Suprapubic skin (tissue), 4 donors: ENCODE data around the gene JUNB. TPM values are rescaled to one million over a fixed set of nuclear protein-coding genes. Genes with fewer than 3 reads are reported as not detected.

Experiments
- DNase-seq, 2 donors: peaks; one replicate each; pipeline ENCODE4 v3.0.0-alpha.2; 2019; ENCODE audit warnings: low spot score in 2 of 2
- H3K27ac ChIP-seq: fragments of 200-600 bp; sonication (generic); one replicate; pipeline ENCODE4 v1.5.1; 2019
- H3K27me3 ChIP-seq: fragments of 200-600 bp; sonication (generic); one replicate; pipeline ENCODE4 v1.5.1; 2019
- H3K36me3 ChIP-seq: fragments of 200-600 bp; sonication (generic); one replicate; pipeline ENCODE4 v1.5.1; 2019
- H3K4me1 ChIP-seq: fragments of 200-600 bp; sonication (generic); one replicate; pipeline ENCODE4 v1.5.1; 2019
- H3K4me3 ChIP-seq: fragments of 200-600 bp; sonication (generic); one replicate; pipeline ENCODE4 v1.5.1; 2019; ENCODE audit warnings: mild to moderate bottlenecking
- H3K9me3 ChIP-seq: fragments of 200-600 bp; sonication (generic); one replicate; pipeline ENCODE4 v1.5.1; 2019
- EP300 ChIP-seq: sonication (generic); formaldehyde crosslinking; IDR thresholded peaks from one replicate; pipeline ENCODE4 v1.6.1; 2017; ENCODE audit warnings: antibody characterized with exemption
- POLR2A ChIP-seq, 2 donors: fragments of 450-650 bp; IDR thresholded peaks; one replicate each; pipeline ENCODE4 v1.6.1; 2017; ENCODE audit warnings: antibody characterized with exemption in 2 of 2, mild to moderate bottlenecking in 2 of 2, moderate library complexity in 2 of 2
- POLR2AphosphoS5 ChIP-seq, 3 donors: sonication (generic); formaldehyde crosslinking; IDR thresholded peaks; one replicate each; pipeline ENCODE4 v1.6.1; 2017; ENCODE audit warnings: antibody characterized with exemption in 3 of 3
- WGBS: methylation state at CpG from one replicate; pipeline ENCODE4 v1.1.5; 2018; 5-methylcytosine and 5-hydroxymethylcytosine counted together
- total RNA-seq, 4 donors: library from RNA; depleted of rRNA; stranded (reverse); fragments of >200 nt; gene quantifications; one replicate each; pipeline ENCODE4 v1.1.0, GENCODE V29; 2016
- TF ChIP-seq, protein P1 (sequence below), 2 donors: fragments of 200-600 bp in 1 of 2; fragments of 450-650 bp in 1 of 2; sonication (generic) in 1 of 2; IDR thresholded peaks; one replicate each; pipeline ENCODE4 v1.5.1; 2016 to 2019; ENCODE audit warnings: antibody characterized with exemption in 2 of 2, mild to moderate bottlenecking in 1 of 2, moderate library complexity in 1 of 2

JUNB gene
- total RNA-seq, 4 donors from 2014 or later, result 687 to 2,027 (median 1,088) TPM

DNA sequence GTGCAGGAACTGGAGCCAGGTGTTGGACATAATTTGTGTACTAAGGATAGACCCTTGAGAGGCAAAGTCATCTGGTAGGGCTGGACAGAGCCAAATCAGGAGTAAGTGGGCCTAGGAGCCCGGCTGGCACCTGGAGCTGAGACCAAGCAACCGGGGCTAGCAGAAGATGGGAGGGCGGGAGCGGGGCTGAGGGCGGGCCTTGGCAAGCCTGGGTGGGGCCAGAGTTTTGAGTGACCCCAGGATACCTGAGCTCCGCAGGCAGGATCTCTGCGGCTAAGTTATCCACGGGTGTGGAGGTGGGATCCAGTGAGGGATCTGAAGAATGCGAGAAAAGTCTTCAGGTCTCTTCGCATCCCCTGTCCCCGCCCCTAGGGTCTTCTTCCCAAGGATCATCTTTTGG is 24.1 kb upstream of the JUNB start:
- Histone ChIP-seq H3K4me1 (peaks cover 3% of the 10 kb centered on the region), H3K36me3 (peaks cover 55% of the 10 kb centered on the region), H3K27me3 (no peaks in the 10 kb centered on the region), H3K4me3 (no peak overlapping the region), H3K9me3 (no peaks in the 10 kb centered on the region), H3K27ac (no peak overlapping the region)
- 89% methylated on average over 11 of the region's 11 CpGs for WGBS
- no peak for DNase-seq
- TF ChIP-seq POLR2AphosphoS5 (IDR thresholded peaks at IDR 0.05) (no peak), EP300 (no peak), POLR2A (IDR thresholded peaks at IDR 0.05) (no peak)
- TF ChIP-seq, protein P1, sequence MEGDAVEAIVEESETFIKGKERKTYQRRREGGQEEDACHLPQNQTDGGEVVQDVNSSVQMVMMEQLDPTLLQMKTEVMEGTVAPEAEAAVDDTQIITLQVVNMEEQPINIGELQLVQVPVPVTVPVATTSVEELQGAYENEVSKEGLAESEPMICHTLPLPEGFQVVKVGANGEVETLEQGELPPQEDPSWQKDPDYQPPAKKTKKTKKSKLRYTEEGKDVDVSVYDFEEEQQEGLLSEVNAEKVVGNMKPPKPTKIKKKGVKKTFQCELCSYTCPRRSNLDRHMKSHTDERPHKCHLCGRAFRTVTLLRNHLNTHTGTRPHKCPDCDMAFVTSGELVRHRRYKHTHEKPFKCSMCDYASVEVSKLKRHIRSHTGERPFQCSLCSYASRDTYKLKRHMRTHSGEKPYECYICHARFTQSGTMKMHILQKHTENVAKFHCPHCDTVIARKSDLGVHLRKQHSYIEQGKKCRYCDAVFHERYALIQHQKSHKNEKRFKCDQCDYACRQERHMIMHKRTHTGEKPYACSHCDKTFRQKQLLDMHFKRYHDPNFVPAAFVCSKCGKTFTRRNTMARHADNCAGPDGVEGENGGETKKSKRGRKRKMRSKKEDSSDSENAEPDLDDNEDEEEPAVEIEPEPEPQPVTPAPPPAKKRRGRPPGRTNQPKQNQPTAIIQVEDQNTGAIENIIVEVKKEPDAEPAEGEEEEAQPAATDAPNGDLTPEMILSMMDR (IDR thresholded peaks at IDR 0.05), result no peak

DNA sequence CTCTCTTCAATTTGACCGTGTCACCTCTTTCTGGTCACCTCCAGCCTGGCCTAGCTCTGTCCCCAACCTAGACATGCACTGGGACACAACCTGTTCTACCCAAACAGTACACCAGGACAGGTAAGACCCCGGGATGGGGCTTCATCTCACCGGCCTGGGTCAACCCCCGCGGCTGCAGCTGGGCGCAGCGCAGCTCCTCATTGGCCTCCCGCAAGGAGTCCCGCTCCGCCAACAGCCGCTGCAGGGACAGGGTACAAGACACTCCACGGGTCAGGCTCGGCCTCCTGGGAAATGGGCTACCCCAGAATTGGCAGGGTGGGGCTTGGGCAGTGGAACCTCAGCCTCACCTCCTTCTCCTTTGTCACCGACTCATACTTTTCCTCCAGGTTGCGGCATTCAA is 23.6 kb upstream of the JUNB start:
- Histone ChIP-seq H3K4me3 (no peak overlapping the region), H3K4me1 (peaks cover 3% of the 10 kb centered on the region), H3K36me3 (peaks cover 53% of the 10 kb centered on the region), H3K27me3 (no peaks in the 10 kb centered on the region), H3K9me3 (no peaks in the 10 kb centered on the region), H3K27ac (no peak overlapping the region)
- WGBS, result 96% methylated on average over 15 of the region's 15 CpGs
- TF ChIP-seq POLR2AphosphoS5 (IDR thresholded peaks at IDR 0.05) (no peak), POLR2A (IDR thresholded peaks at IDR 0.05) (no peak)
- no peak for DNase-seq

DNA sequence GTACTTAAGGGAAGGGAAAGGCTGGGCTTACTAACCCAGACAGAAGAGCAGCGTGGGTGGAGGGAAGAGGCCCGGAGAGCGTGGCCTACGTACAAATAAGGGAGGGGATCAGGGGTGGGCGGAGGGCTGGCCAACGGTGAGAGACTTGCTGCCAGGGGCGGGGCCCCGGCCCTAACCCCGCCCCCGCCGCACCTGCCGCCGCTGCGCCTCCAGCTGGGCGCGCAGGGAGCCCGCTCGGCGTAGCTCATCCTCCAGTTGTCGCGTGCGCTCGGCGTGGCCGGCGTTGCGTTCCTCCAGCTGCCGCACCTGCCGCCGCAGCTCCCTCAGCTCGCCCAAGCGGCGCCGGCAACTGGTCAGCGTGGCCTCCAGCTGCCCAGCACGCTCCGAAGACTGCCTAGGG is 21.6 kb upstream of the JUNB start:
- Histone ChIP-seq H3K27ac (no peak overlapping the region), H3K36me3 (peaks cover 37% of the 10 kb centered on the region), H3K4me3 (no peak overlapping the region), H3K9me3 (no peaks in the 10 kb centered on the region), H3K27me3 (no peaks in the 10 kb centered on the region), H3K4me1 (peaks cover 11% of the 10 kb centered on the region)
- DNase-seq, result no peak
- TF ChIP-seq, protein P1 (IDR thresholded peaks at IDR 0.05), result no peak
- no peak for TF ChIP-seq POLR2A (IDR thresholded peaks at IDR 0.05)
- TF ChIP-seq EP300, result no peak
- no peak for TF ChIP-seq POLR2AphosphoS5 (IDR thresholded peaks at IDR 0.05)
- 33% methylated on average over 21 of the region's 37 CpGs for WGBS

DNA sequence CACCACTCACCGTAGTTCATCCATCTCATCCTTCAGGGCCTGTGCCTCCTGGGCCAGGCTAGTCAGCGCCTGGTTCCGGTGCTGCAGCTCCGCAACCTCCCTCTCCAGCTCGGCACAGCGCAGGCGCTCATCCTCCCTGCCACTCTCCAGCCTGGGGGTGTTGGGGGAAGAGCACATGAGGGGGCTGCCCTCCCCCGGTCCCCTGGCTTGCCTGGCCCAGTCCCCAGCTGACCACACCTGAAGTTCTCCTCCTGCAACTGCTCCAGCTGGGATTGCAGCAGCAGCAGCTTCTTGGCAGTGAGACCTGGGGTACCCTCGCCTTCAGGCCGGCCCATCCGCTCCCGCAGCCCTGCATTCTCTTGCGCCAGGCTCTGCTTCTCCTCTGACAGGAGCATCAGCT is 20.4 kb upstream of the JUNB start:
- Histone ChIP-seq H3K27ac (no peak overlapping the region), H3K36me3 (peaks cover 32% of the 10 kb centered on the region), H3K27me3 (no peaks in the 10 kb centered on the region), H3K4me3 (no peak overlapping the region), H3K4me1 (peaks cover 17% of the 10 kb centered on the region), H3K9me3 (no peaks in the 10 kb centered on the region)
- WGBS, result 100% methylated on average over 1 of the region's 13 CpGs
- DNase-seq, result no peak
- TF ChIP-seq, protein P1 (IDR thresholded peaks at IDR 0.05), result no peak
- TF ChIP-seq POLR2A (IDR thresholded peaks at IDR 0.05), result no peak

DNA sequence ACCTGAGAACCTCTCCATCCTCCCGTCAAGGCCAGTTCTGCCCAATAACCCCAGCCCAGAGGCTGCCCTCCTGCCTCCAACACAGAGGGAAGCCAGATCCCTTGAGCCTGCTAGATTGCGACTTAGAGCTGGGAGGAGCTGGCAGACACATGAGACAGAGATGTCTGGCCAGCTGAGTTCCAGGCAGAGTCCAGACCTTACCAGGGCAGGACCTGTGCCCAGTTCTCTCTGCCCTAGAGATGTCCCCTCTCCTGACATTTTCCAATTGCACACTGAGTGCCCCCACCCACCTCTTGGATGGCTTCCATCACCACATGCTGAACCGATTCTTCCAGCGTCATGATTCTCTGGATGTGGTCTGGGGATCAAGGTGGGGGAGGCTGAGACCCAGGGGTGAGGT is 19.0 kb upstream of the JUNB start:
- Histone ChIP-seq H3K4me1 (peaks cover 26% of the 10 kb centered on the region), H3K4me3 (no peak overlapping the region), H3K27me3 (no peaks in the 10 kb centered on the region), H3K9me3 (no peaks in the 10 kb centered on the region), H3K36me3 (peaks cover 24% of the 10 kb centered on the region), H3K27ac (no peak overlapping the region)
- TF ChIP-seq, protein P1 (IDR thresholded peaks at IDR 0.05), result no peak
- TF ChIP-seq POLR2AphosphoS5 (IDR thresholded peaks at IDR 0.05) (no peak), POLR2A (IDR thresholded peaks at IDR 0.05) (no peak), EP300 (no peak)
- WGBS, result 76% methylated on average over 3 of the region's 4 CpGs
- DNase-seq, result no peak

DNA sequence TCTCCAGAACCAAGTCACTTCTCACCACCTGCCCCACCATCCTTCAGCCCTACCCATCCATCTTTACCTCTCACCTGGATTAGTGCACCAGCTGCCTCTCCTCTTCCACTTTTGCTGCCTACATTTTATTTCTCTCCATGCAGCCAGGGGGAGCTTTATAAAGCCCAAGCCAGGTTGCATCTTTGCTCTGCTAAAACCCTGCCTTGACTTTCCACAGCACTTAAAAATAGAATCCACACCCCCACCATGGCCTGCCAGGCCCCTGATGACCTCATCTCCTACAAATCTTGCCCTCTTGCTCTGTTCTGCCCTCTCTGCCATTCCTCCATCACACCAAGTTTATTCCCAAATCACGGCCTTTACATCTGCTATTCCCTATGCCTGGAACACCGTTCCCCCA is 17.7 kb upstream of the JUNB start:
- no peak for TF ChIP-seq POLR2AphosphoS5 (IDR thresholded peaks at IDR 0.05)
- no peaks in the 10 kb centered on the region for H3K9me3 ChIP-seq
- WGBS, result 88% methylated on average over 2 of the region's 2 CpGs
- peaks cover 18% of the 10 kb centered on the region for H3K36me3 ChIP-seq
- no peak overlapping the region for H3K4me3 ChIP-seq
- DNase-seq, result no peak
- H3K27me3 ChIP-seq, result no peaks in the 10 kb centered on the region
- H3K27ac ChIP-seq, result no peak overlapping the region
- peaks cover 38% of the 10 kb centered on the region for H3K4me1 ChIP-seq
